SU-DHL-6 (cell line): Measurements from ENCODE around the gene CD80.

Source experiments
- H2AFZ ChIP-seq: fragments of 200-600 bp; sonication (generic); 2 replicates; pipeline ENCODE4 v1.6.1; 2014; ENCODE audit warnings: low read depth, mild to moderate bottlenecking, moderate library complexity, mixed read lengths, antibody characterized with exemption, low read length; ENCODE audit not compliant: severe bottlenecking
- H3F3A ChIP-seq: fragments of 200-600 bp; shearing (Covaris generic); 2 replicates; pipeline ENCODE4 v1.6.0; 2016; ENCODE audit warnings: antibody characterized with exemption, mild to moderate bottlenecking; ENCODE audit not compliant: insufficient read depth
- H3K27ac ChIP-seq: fragments of 200-600 bp; sonication (generic); 2 replicates; pipeline ENCODE4 v1.5.1; 2016; ENCODE audit warnings: low read depth, mild to moderate bottlenecking, low read length, moderate library complexity, mixed read lengths
- H3K27me3 ChIP-seq: fragments of 200-600 bp; sonication (generic), shearing (Covaris generic); 2 replicates; pipeline ENCODE4 v1.6.0; 2014; ENCODE audit warnings: mild to moderate bottlenecking, low read length
- H3K36me3 ChIP-seq: fragments of 200-600 bp; sonication (generic); 2 replicates; pipeline ENCODE4 v1.6.1; 2014; ENCODE audit warnings: mild to moderate bottlenecking, low read length, mixed read lengths
- H3K4me2 ChIP-seq: fragments of 300-600, 200-600 bp; shearing (Covaris generic), sonication (generic); 2 replicates; pipeline ENCODE4 v1.6.0; 2014; ENCODE audit warnings: low read length, low read depth, mild to moderate bottlenecking; ENCODE audit not compliant: poor library complexity, severe bottlenecking
- H3K4me3 ChIP-seq: fragments of 200-600 bp; sonication (generic); 2 replicates; pipeline ENCODE4 v1.5.1; 2014; ENCODE audit warnings: antibody characterized with exemption, low read length, mild to moderate bottlenecking, mixed read lengths; ENCODE audit not compliant: insufficient read depth, poor library complexity, severe bottlenecking
- H3K79me2 ChIP-seq: fragments of 200-600 bp; sonication (generic); 2 replicates; pipeline ENCODE4 v1.6.1; 2014; ENCODE audit warnings: mild to moderate bottlenecking, low read length, moderate library complexity; ENCODE audit not compliant: insufficient read depth
- H3K9ac ChIP-seq: fragments of 200-600 bp; sonication (generic); 2 replicates; pipeline ENCODE4 v1.7.0; 2014; ENCODE audit warnings: mild to moderate bottlenecking, low read length
- H3K9me2 ChIP-seq: fragments of 200-600 bp; sonication (generic); replicated peaks from 2 replicates; pipeline ENCODE4 v1.6.1; 2014; ENCODE audit warnings: low read length; ENCODE audit not compliant: insufficient read depth
- H3K9me3 ChIP-seq: fragments of 200-600 bp; sonication (generic); 2 replicates; pipeline ENCODE4 v1.6.1; 2014; ENCODE audit warnings: low read length, mixed read lengths; ENCODE audit not compliant: insufficient read depth
- H4K20me1 ChIP-seq: fragments of 200-600 bp; sonication (generic); 2 replicates; pipeline ENCODE4 v1.6.1; 2014; ENCODE audit warnings: low read depth, mild to moderate bottlenecking, antibody characterized with exemption, low read length, moderate library complexity, mixed read lengths
- EZH2phosphoT487 ChIP-seq: fragments of 200-600 bp; sonication (generic), shearing (Covaris generic); conservative IDR thresholded peaks from 2 replicates; pipeline ENCODE4 v1.6.1; 2018; ENCODE audit warnings: mild to moderate bottlenecking, antibody characterized with exemption, low read length, moderate library complexity, mixed read lengths
- TF ChIP-seq, protein P1 (sequence below): fragments of 200-600 bp; sonication (generic); IDR thresholded peaks from one replicate; pipeline ENCODE4 v1.5.1; 2017; ENCODE audit warnings: antibody characterized with exemption, mild to moderate bottlenecking, low read length, moderate library complexity; ENCODE audit not compliant: insufficient read depth, poor library complexity, severe bottlenecking

The CD80 gene

DNA sequence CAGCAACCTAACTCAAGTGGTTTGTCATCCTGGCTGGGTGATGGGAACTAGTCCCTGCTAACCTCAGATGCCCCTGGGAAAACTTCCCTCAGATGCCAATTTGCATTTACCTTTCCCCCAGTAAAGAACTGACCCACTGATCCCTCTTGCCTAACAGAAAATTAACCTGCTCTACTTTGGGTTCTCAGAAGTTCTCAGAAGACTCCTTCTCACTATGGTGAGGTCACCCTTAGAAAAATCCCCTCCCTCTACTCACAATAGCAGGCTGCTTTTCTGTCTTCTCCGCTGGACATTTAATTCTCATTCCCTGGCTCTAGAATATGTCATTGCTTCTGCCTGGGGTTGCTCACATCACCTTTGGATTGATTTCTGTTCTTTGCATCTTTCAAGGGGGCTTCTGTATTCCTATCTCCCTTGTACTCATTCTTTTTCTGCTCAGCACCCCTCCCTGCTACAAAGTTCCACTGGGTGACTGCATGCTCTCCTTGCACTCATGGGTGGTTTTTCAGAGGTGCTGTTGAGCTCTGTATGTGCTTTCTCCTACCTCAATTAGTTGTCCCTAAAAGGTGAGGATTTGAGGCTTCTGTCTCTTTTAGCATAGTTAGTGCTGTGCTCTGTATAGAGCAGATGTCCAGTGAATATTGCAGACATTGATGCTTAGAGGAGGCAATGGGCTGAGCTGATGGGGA is 39.1 kb upstream of the CD80 start:
- Histone ChIP-seq H3K27me3 (no peaks in the 10 kb centered on the region), H3K79me2 (no peaks in the 10 kb centered on the region), H2AFZ (no peak overlapping the region), H3K36me3 (no peaks in the 10 kb centered on the region), H3K4me2 (no peak overlapping the region), H3K9me3 (no peaks in the 10 kb centered on the region), H3F3A (no peaks in the 10 kb centered on the region), H3K4me3 (no peak overlapping the region), H4K20me1 (no peaks in the 10 kb centered on the region), H3K9me2 (no peaks in the 10 kb centered on the region), H3K27ac (no peak overlapping the region), H3K9ac (no peak overlapping the region)
- TF ChIP-seq EZH2phosphoT487: no peak
- TF ChIP-seq, protein P1, sequence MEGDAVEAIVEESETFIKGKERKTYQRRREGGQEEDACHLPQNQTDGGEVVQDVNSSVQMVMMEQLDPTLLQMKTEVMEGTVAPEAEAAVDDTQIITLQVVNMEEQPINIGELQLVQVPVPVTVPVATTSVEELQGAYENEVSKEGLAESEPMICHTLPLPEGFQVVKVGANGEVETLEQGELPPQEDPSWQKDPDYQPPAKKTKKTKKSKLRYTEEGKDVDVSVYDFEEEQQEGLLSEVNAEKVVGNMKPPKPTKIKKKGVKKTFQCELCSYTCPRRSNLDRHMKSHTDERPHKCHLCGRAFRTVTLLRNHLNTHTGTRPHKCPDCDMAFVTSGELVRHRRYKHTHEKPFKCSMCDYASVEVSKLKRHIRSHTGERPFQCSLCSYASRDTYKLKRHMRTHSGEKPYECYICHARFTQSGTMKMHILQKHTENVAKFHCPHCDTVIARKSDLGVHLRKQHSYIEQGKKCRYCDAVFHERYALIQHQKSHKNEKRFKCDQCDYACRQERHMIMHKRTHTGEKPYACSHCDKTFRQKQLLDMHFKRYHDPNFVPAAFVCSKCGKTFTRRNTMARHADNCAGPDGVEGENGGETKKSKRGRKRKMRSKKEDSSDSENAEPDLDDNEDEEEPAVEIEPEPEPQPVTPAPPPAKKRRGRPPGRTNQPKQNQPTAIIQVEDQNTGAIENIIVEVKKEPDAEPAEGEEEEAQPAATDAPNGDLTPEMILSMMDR: no peak

GRCh38 chr3:119597548-119598288 is 38.3 kb upstream of the CD80 start, which contains the start of gene PLA1A:
Gene PLA1A, plus strand, starts transcription at chr3:119597885. Its CDS starts 29 bp downstream, at chr3:119597914.
- TF ChIP-seq, protein P1: no peak
- no peak for TF ChIP-seq EZH2phosphoT487
- Histone ChIP-seq H3K9ac (no peak within 1 kb of the TSS), H3K27ac (no peak within 1 kb of the TSS), H3K27me3 (no peaks in the 10 kb centered on the region), H3F3A (no peaks in the 10 kb centered on the region), H3K79me2 (no peaks in the 10 kb centered on the region), H3K9me3 (no peaks in the 10 kb centered on the region), H4K20me1 (no peaks in the 10 kb centered on the region), H3K9me2 (no peaks in the 10 kb centered on the region), H3K36me3 (no peaks in the 10 kb centered on the region), H2AFZ (no peak within 1 kb of the TSS), H3K4me2 (no peak within 1 kb of the TSS), H3K4me3 (no peak within 1 kb of the TSS)

GRCh38 chr3:119596398-119596797 is 37.0 kb upstream of the CD80 start:
- Histone ChIP-seq H3K4me3 (no peak overlapping the region), H3K27ac (no peak overlapping the region), H3K9me2 (no peaks in the 10 kb centered on the region), H3K9me3 (no peaks in the 10 kb centered on the region), H3K4me2 (no peak overlapping the region), H3K9ac (no peak overlapping the region), H2AFZ (no peak overlapping the region), H3K27me3 (no peaks in the 10 kb centered on the region), H3F3A (no peaks in the 10 kb centered on the region), H3K36me3 (no peaks in the 10 kb centered on the region), H3K79me2 (no peaks in the 10 kb centered on the region), H4K20me1 (no peaks in the 10 kb centered on the region)
- TF ChIP-seq, protein P1: no peak
- TF ChIP-seq EZH2phosphoT487: no peak
